Left ventricle myocardium inferior (tissue), 1 donor: ENCODE results near the gene PMVK. TPM values are rescaled to one million over a fixed set of nuclear protein-coding genes. Genes with fewer than 3 reads are reported as not detected.

Experiments
- DNase-seq: peaks from one replicate; pipeline ENCODE4 v3.0.0-alpha.2; 2020
- H3K27ac ChIP-seq: fragments of 200-600 bp; replicated peaks from 2 replicates; pipeline ENCODE4 v1.8.0; 2021
- H3K27me3 ChIP-seq: fragments of 200-600 bp; 2 replicates; pipeline ENCODE4 v1.8.0; 2021; ENCODE audit warnings: low read depth
- H3K36me3 ChIP-seq: fragments of 200-600 bp; 2 replicates; pipeline ENCODE4 v1.8.0; 2021
- H3K4me1 ChIP-seq: fragments of 200-600 bp; 2 replicates; pipeline ENCODE4 v1.8.0; 2021
- H3K4me3 ChIP-seq: fragments of 200-600 bp; 2 replicates; pipeline ENCODE4 v1.8.0; 2021; ENCODE audit warnings: mild to moderate bottlenecking, moderate library complexity
- H3K9me3 ChIP-seq: fragments of 200-600 bp; replicated peaks from 2 replicates; pipeline ENCODE4 v1.8.0; 2021
- intact Hi-C: fragments of 100-400 bp; cut with micrococcal nuclease; formaldehyde crosslinking; loops from one replicate; pipeline ENCODE4 v1.11.0; 2022
- total RNA-seq: library from RNA; stranded (reverse); fragmentation: NEBNext Ultra II Directional; extraction: Animal tissue kit (Norgen Biotek cat#: 25700); gene quantifications from one replicate; pipeline ENCODE4 v1.2.1, GENCODE V29; 2021
- TF ChIP-seq, protein P1 (sequence below): fragments of 200-600 bp; IDR thresholded peaks from 2 replicates; pipeline ENCODE4 v1.8.0; 2021; ENCODE audit warnings: antibody characterized with exemption, mild to moderate bottlenecking, borderline replicate concordance
- donor health status: DM: no; HTN: yes; CAD: no; lungs with severe emphysema.

The PMVK gene
- total RNA-seq, 1 donor from 2014 or later: 46.5 TPM

GRCh38 chr1:154881820-154882535, 54.5 kb downstream of the PMVK start:
- H3K4me1 ChIP-seq: peaks cover 39% of the 10 kb centered on the region
- intact Hi-C loops: loop anchor here (5.0 kb wide), 1 partner anchor 215 kb away; no protein-coding TSS in a partner anchor
- no peaks in the 10 kb centered on the region for H3K9me3 ChIP-seq
- H3K4me3 ChIP-seq: no peak overlapping the region
- TF ChIP-seq, protein P1, sequence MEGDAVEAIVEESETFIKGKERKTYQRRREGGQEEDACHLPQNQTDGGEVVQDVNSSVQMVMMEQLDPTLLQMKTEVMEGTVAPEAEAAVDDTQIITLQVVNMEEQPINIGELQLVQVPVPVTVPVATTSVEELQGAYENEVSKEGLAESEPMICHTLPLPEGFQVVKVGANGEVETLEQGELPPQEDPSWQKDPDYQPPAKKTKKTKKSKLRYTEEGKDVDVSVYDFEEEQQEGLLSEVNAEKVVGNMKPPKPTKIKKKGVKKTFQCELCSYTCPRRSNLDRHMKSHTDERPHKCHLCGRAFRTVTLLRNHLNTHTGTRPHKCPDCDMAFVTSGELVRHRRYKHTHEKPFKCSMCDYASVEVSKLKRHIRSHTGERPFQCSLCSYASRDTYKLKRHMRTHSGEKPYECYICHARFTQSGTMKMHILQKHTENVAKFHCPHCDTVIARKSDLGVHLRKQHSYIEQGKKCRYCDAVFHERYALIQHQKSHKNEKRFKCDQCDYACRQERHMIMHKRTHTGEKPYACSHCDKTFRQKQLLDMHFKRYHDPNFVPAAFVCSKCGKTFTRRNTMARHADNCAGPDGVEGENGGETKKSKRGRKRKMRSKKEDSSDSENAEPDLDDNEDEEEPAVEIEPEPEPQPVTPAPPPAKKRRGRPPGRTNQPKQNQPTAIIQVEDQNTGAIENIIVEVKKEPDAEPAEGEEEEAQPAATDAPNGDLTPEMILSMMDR: no peak
- H3K36me3 ChIP-seq: no peaks in the 10 kb centered on the region
- DNase-seq: no peak
- no peaks in the 10 kb centered on the region for H3K27me3 ChIP-seq
- H3K27ac ChIP-seq: no peak overlapping the region

GRCh38 chr1:154880671-154881070, 55.8 kb downstream of the PMVK start:
- Histone ChIP-seq H3K4me3 (no peak overlapping the region), H3K4me1 (peaks cover 30% of the 10 kb centered on the region), H3K36me3 (no peaks in the 10 kb centered on the region), H3K27me3 (no peaks in the 10 kb centered on the region), H3K9me3 (no peaks in the 10 kb centered on the region), H3K27ac (no peak overlapping the region)
- TF ChIP-seq, protein P1: no peak
- DNase-seq: no peak
- intact Hi-C loops: loop anchor here (5.0 kb wide), 1 partner anchor 213 kb away; no protein-coding TSS in a partner anchor

DNA sequence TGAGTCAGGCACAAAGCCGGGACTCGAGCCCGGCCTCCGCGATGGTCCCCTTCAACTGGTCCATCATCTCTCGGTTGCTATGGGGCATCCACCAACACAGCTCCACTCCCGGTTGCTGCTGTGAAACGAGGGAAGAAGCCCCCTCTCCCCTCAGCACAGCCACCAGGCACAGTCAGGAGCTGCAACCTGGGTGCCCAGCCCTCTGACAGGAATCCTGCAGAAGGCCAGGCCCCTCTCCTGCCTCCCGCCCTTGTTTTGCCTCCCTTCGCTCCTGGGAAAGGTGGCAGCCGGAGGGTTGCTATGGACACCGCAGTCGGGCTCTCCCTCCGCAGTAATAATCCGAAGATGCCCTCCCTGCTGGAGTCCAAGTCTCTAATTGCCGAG, 57.5 kb downstream of the PMVK start:
- TF ChIP-seq, protein P1: no peak

GRCh38 chr1:154878371-154879037, 58.0 kb downstream of the PMVK start:
- H3K9me3 ChIP-seq: no peaks in the 10 kb centered on the region
- H3K4me1 ChIP-seq: peaks cover 13% of the 10 kb centered on the region
- intact Hi-C loops: loop anchor here (10.0 kb wide), 1 partner anchor 114 kb away; no protein-coding TSS in a partner anchor

More for the DNA sequence above, 57.5 kb downstream of the PMVK start:
- H3K4me1 ChIP-seq: peaks cover 19% of the 10 kb centered on the region
- no peak overlapping the region for H3K4me3 ChIP-seq
- no peaks in the 10 kb centered on the region for H3K9me3 ChIP-seq
- DNase-seq: no peak
- H3K27ac ChIP-seq: no peak overlapping the region
- H3K27me3 ChIP-seq: no peaks in the 10 kb centered on the region
- intact Hi-C loops: loop anchor here (10.0 kb wide), 1 partner anchor 114 kb away; no protein-coding TSS in a partner anchor
- no peaks in the 10 kb centered on the region for H3K36me3 ChIP-seq

GRCh38 chr1:154877370-154877974, 59.0 kb downstream of the PMVK start:
- no peak overlapping the region for H3K27ac ChIP-seq
- TF ChIP-seq, protein P1: no peak
- intact Hi-C loops: loop anchor here (10.0 kb wide), 1 partner anchor 113 kb away; no protein-coding TSS in a partner anchor
- H3K9me3 ChIP-seq: no peaks in the 10 kb centered on the region
- no peaks in the 10 kb centered on the region for H3K27me3 ChIP-seq
- H3K4me1 ChIP-seq: peaks cover 13% of the 10 kb centered on the region
- no peaks in the 10 kb centered on the region for H3K36me3 ChIP-seq
- no peak for DNase-seq
- H3K4me3 ChIP-seq: no peak overlapping the region

More at GRCh38 chr1:154878371-154879037, 58.0 kb downstream of the PMVK start:
- peak; percentile 78 for DNase-seq
- Histone ChIP-seq H3K4me3 (no peak overlapping the region), H3K27me3 (no peaks in the 10 kb centered on the region), H3K27ac (no peak overlapping the region), H3K36me3 (no peaks in the 10 kb centered on the region)
- TF ChIP-seq, protein P1: peak; percentile 90
